C4-2B (cell line): ENCODE results near the gene PATJ.
A peak's percentile ranks its signal among the peaks of the same experiment; 100 is the strongest.
"Not testable (repeated sequence)": the region's sequence is repeated elsewhere in the genome, so short reads cannot be mapped to it uniquely, and the experiment has no call there.

Experiments
- H3K27ac ChIP-seq: fragments of 450-650 bp; 2 replicates; pipeline ENCODE4 v1.5.1; 2017
- CTCF ChIP-seq: fragments of 450-650 bp; conservative IDR thresholded peaks from 2 replicates; pipeline ENCODE4 v1.5.1; 2017; ENCODE audit warnings: mild to moderate bottlenecking
- ZFX ChIP-seq: fragments of 450-650 bp; IDR thresholded peaks from 2 replicates; pipeline ENCODE4 v1.6.1; 2017

The PATJ gene

GRCh38 chr1:61724506-61724812, 17.8 kb upstream of the PATJ start:
- TF ChIP-seq ZFX (no peak), CTCF (no peak)
- peak overlapping the region; percentile 92 for H3K27ac ChIP-seq

- peak within 1 kb of the TSS; percentile 92 for H3K27ac ChIP-seq
- no peak for TF ChIP-seq CTCF
- TF ChIP-seq ZFX, result no peak
Measured at GRCh38 chr1:61724813-61725694, 17.2 kb upstream of the PATJ start, which contains the start of gene TM2D1. TM2D1 (minus strand) TSS chr1:61725141; CDS start chr1:61725120, 21 bp downstream.

DNA sequence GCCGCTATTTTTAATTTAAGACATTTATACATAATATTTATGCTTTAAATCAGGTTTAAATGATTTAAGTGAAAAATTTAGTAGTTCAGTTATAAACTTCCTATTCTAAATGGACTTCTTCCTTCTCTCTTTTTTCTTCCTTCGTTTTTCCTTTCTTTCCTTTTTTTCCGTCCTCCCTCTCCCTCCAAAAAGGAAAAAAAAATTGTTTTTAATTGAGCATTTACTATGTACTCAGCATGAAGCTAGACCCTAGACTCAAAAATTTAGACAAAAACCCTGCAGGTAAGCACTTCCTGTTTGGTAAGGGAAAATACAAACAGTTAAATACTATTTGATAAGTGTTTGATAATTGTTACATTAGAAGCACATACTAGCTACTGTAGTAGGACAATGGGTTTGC, 14.7 kb upstream of the PATJ start:
- H3K27ac ChIP-seq, result no peak overlapping the region
- TF ChIP-seq ZFX (no peak), CTCF (no peak)

- not testable (repeated sequence) for H3K27ac ChIP-seq
Measured at GRCh38 chr1:61730679-61731078, 11.6 kb upstream of the PATJ start.

DNA sequence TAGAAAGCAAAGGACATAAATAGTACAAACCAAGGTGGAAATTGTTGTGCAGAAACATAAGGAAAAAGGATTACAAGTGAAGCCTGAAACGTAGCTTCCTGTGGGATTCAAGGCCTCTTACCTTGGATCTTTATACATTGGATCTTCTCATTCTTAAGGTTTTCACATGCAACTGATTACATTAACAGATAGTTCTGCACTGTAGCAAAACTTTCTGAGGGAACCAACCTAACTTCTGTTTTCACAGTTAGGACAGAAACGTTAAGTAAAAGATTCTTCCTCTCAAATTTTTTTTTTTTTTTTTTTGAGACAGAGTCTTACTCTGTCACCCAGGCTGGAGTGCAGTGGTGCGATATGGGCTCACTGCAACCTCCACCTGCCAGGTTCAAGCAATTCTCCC, 9.6 kb upstream of the PATJ start:
- H3K27ac ChIP-seq, result no peak overlapping the region
- TF ChIP-seq ZFX, result no peak
- no peak for TF ChIP-seq CTCF

DNA sequence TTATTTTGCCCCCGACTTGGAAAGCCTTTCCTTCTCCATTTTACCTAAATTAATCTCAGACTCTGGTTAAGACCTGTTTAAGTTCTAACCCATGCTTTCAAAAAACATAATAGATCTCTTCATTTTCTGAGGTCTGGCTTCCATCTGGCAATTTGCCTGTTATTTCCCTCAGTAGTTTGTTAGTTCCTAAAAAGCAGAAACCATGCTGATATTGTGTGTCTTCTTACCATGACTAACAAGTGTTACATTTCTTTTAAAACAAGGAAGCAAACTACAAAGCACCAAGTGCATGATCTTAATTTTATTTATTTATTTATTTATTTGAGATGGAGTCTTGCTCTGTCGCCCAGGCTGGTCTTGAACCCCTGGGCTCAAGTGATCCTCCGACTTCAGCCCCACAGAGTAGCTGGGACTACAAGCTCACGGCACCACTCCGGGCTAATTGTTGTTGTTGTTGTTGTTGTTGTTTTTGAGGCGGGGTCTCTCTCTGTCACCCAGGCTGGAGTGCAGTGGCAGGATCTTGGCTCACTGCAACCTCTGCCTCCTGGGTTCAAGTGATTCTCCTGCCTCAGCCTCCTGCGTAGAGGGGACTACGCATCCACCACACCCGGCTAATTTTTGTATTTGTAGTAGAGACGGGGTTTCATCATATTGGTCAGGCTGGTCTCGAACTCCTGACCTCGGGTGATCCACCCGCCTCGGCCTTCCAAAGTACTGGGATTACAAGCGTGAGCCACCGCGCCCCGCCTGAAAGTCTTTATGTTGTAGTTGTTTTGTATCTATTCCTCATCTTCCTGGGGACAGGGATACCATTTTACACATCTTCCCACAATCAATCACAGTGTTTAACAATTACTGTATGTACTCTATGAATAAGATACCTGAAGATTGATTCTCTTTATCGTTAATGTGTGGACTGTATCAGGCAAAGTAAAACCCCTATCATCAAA, 1.3 kb upstream of the PATJ start:
- TF ChIP-seq CTCF (no peak), ZFX (no peak)
- peak overlapping the region; percentile 51 for H3K27ac ChIP-seq

- no peak for TF ChIP-seq CTCF
- TF ChIP-seq ZFX, result peak; percentile 83
- H3K27ac ChIP-seq, result peak overlapping the region; percentile 86
Measured at GRCh38 chr1:61742620-61743430, 545 bp downstream of the PATJ start.
